Measurements from ENCODE around the gene LRRC32.

Gene LRRC32

GRCh38 chr11:76670485-76671236, at the start of gene LRRC32:
LRRC32 (minus strand) TSS chr11:76670747; CDS start chr11:76665954, 4,793 bp downstream.
- in situ Hi-C loops (cut with HindIII; ENCODE audit: low sequenced_read_pairs): no loop called here

DNA sequence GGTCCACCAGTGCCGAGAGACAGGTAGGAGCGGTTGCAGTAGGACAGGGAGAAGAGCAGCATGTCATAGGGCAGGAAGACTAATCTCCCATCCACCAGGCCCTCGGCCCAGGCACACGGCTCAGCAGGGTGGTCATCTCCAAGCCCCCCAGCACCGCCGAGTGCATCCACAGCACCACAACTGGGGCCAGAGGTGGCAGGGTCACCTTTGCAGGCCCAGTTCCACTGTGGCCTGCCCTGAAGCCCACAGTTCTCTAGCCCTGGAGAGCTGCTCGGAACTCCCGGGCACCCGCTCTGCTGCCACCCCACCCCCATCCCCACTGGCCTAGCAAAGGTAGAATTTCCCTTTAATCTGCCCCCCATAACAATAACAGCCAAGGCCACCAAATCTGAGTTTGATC, 49.1 kb upstream of the LRRC32 start:
- in situ Hi-C loops (cut with HindIII; ENCODE audit: low sequenced_read_pairs): no loop called here

- in situ Hi-C loops (cut with HindIII; ENCODE audit: low sequenced_read_pairs): no loop called here
Observed at GRCh38 chr11:76719281-76719680, 48.7 kb upstream of the LRRC32 start.

GRCh38 chr11:76717816-76718215, 47.3 kb upstream of the LRRC32 start:
- in situ Hi-C loops (cut with HindIII; ENCODE audit: low sequenced_read_pairs): no loop called here

DNA sequence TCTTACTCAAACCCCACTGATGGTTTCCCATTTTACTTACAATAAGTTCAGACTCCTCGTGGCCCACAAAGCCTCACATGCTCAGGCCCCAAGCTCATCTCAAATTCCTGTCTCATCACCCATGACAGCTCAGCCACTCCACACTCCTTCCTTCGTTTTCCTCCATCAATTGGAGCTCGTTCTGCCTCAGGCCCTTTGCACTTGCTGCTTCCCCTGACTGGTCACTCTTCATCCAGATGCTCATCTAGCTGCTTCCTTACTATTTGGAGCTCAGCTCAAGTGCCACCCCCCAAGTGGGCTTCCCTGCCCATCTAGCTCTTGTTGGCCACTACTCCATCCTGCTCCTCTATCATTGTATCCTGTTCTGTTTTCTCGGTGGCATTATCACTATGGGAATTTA, 46.8 kb upstream of the LRRC32 start:
- in situ Hi-C loops (cut with HindIII; ENCODE audit: low sequenced_read_pairs): no loop called here

DNA sequence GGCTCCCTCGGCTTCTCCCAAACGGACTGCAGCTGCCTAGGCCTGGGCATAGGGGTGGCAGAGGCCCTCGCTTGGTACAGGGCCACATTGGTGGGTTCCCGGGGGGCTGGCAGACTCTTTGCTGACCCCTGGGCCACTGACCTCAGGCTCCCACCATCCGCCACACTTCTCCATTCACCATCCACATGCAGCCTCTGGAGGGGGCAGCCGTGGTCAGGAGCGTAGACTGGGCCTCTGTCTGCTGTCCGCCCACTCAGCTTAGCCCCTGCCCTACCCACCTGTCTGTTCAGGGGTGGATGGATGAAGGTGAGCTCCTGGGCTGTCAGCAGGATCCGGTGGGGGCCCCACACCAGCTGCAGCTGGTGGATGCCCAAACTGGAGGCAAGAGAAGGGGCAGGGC, 45.7 kb upstream of the LRRC32 start:
- in situ Hi-C loops (cut with HindIII; ENCODE audit: low sequenced_read_pairs): no loop called here

- in situ Hi-C loops (cut with HindIII; ENCODE audit: low sequenced_read_pairs): no loop called here
Observed at GRCh38 chr11:76714493-76714892, 43.9 kb upstream of the LRRC32 start.

DNA sequence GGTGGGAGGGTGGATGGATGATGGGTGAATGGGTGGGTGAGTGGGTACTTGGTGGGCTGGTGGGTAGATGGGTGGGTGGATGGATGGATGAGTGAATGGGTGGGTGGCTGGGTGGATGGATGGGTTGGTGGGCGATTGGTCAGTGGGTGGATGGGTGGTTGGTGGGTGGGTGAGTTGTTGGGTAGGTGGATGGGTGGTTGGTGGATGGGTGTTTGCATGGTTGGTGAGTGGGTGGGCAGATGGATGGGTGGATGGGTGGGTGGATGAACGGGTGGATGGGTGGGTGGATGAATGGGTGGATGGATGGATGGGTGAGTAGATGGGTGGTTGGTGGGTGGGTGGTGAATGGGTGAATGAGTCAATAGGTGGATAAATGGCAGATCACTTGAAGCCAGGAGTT, 43.0 kb upstream of the LRRC32 start:
- in situ Hi-C loops (cut with HindIII; ENCODE audit: low sequenced_read_pairs): no loop called here

- in situ Hi-C loops (cut with HindIII; ENCODE audit: low sequenced_read_pairs): no loop called here
Observed at GRCh38 chr11:76712125-76712524, 41.6 kb upstream of the LRRC32 start.

GRCh38 chr11:76709756-76710155, 39.2 kb upstream of the LRRC32 start:
- in situ Hi-C loops (cut with HindIII; ENCODE audit: low sequenced_read_pairs): no loop called here

DNA sequence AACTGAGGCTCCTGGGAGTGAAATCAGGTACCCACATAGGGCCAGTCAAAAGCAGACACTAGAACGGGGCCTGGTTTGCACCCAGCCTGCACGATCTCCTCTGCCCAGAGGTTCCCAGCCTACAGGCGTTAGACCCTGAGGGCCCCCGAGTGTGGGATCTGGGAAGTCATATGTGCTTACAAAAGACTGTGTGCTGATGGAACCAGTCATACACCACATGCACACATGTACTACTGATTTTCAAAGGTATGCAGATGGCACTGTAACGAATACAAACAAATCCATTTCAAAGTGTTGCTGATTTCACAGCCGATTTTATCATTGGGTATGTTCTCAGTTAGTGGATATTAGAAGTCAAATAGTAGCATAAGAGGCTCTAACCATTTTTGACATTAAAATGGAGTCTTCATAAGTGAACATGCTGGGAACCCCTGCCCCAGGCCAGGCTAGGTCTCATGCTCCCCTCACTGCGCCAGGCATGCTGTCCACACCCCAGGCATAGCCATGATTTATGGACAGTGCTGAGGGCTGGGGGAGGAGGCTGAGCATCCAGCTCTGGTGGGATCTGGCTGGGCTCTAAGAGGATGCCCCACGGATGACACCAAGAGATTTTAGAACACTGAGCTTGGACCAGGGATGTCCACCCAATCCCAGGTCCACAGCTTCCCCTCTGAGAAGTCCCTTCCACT, 38.6 kb upstream of the LRRC32 start:
- in situ Hi-C loops (cut with HindIII; ENCODE audit: low sequenced_read_pairs): no loop called here

- in situ Hi-C loops (cut with HindIII; ENCODE audit: low sequenced_read_pairs): no loop called here
Observed at GRCh38 chr11:76707293-76707825, 36.8 kb upstream of the LRRC32 start.

DNA sequence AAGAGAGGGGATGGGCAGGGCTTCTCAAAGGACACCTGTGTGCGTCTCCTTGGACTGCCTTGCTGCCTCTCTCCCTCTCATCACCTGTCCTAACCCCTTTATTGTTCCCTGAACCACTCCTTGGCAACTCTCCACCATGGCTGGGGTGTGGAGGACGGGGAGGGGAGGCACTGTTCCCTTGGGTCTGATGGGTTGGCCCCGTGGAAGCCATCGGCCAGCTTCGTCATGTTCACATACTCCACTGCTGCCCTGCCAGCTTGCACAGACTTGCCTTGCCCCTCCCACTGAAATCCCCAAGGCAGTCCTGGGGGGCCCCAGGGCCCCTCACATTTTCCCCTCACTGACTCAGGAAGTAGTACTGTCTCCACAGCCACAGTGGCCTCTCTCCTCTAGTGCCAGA, 36.1 kb upstream of the LRRC32 start:
- in situ Hi-C loops (cut with HindIII; ENCODE audit: low sequenced_read_pairs): no loop called here

GRCh38 chr11:76705826-76706225, 35.3 kb upstream of the LRRC32 start:
- in situ Hi-C loops (cut with HindIII; ENCODE audit: low sequenced_read_pairs): no loop called here

DNA sequence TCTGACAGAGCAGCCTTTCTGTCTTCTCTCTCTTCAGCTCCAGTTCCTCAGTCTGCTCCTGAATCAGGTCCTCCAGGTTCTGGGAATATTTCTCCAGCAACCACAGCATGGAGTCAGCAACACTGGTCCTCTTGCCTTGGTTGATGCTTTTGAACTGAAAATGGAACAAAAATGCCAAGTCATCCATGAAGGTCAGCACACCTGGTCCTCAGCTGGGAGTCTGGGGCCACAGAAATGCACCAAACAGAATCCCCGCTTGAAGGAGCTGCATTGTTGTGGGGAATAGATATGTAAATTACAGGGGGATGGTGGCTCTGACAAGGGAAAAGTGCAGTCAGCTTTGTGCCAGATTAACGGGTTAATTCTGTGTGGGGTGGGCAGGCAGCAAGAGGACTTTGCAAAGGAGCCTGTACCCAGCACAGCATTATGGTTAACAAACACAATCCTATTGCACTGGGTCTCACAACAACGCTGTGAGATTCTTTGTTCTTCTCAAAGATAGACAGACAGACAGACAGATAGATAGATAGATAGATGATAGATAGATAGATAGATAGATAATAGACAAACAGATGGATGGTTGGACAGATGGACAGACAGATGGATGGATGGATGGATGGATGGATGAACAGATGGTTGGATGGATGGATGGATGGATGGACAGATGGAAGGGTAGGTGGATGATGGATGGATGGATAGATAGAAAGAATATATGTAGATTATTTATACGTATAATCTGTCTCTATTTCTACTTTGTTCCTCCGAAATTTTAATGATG, 33.8 kb upstream of the LRRC32 start:
- in situ Hi-C loops (cut with HindIII; ENCODE audit: low sequenced_read_pairs): no loop called here

DNA sequence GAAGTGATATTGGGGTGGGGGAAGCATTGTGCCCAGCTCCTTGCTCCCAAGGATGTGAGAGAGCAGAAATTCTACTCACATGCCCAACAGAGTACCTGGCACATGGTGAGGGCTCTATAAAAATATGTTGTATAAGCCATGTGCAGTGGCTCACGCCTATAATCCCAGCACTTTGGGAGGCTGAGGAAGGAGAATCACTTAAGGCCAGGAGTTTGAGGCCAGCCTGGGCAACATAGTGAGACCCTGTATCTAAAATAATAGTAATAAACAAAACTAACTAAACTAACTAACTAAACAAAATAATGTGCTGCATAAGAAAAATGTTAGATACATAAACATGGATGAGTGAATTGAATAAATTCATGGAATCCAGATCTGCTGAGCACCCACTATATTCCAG, 33.2 kb upstream of the LRRC32 start:
- in situ Hi-C loops (cut with HindIII; ENCODE audit: low sequenced_read_pairs): no loop called here

DNA sequence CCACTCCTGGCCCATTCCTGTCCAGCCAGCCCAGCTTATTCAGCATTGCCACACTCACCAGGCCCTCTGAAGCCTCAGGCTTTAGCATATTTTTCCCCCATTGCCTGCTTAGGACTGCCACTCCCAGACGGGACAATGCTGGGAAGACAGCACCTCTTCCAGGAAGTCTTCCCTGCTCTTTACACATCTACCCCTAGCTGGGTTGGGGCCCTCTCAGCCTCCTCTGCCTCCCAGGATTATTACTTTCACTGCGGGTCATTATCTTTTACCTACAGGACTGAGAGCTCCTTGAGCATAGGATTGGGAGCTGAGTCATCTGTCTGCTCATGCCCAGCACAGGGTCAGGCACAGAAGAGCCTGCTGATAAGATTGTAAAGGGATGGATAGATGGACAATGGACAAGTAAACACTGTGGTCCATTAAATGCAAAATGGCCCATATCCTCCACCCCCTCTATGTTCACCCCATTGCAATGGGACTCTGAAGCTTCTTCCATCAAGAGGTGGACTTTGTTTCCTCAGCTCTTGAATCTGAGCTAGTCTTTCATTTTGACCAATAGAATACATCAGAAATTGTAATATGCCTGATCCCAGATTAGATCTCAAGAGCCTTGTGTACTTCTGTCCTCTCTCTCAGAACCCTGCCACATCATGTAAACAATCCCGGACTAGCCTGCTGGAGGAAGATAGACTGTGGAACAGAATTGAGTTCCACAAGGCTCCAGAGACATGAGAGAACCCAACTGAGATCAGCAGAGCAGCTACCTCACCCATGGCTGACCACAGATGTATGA, 32.0 kb upstream of the LRRC32 start:
- in situ Hi-C loops (cut with HindIII; ENCODE audit: low sequenced_read_pairs): no loop called here

DNA sequence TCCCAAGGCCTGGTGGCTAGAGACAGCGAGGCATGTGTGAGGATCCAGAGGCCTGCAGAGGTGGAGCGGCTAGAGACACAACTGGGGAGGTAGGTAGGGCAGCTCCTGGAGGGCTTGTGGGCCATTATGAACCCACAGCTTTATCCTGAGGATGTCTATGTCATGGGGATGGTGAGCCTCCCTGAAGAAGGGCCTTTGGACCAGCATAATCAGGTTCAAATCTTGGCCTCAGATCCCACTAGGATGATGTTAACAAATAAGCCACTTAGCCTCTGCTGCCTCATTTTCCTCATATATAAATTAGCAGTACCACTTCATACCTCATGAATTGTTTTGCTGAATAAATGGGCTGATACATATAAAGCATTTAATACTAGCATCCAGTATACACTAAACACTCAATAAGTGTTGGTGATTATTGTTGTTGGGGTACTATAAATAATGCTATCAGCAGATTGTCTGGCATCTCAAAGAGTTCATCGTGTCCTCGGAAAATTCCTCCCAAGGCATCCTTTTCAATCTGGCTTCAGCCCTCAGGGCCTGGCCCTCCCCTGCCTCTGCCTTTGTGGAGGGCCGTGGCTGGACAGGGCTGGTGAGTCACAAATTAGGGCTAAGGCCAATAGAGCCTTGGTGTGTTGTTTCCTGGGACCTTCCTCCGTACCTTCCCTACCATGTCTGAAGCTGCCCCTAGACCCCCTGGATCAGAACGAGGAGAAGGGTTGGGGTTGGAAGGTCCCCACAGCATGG, 30.9 kb upstream of the LRRC32 start:
- in situ Hi-C loops (cut with HindIII; ENCODE audit: low sequenced_read_pairs): no loop called here

DNA sequence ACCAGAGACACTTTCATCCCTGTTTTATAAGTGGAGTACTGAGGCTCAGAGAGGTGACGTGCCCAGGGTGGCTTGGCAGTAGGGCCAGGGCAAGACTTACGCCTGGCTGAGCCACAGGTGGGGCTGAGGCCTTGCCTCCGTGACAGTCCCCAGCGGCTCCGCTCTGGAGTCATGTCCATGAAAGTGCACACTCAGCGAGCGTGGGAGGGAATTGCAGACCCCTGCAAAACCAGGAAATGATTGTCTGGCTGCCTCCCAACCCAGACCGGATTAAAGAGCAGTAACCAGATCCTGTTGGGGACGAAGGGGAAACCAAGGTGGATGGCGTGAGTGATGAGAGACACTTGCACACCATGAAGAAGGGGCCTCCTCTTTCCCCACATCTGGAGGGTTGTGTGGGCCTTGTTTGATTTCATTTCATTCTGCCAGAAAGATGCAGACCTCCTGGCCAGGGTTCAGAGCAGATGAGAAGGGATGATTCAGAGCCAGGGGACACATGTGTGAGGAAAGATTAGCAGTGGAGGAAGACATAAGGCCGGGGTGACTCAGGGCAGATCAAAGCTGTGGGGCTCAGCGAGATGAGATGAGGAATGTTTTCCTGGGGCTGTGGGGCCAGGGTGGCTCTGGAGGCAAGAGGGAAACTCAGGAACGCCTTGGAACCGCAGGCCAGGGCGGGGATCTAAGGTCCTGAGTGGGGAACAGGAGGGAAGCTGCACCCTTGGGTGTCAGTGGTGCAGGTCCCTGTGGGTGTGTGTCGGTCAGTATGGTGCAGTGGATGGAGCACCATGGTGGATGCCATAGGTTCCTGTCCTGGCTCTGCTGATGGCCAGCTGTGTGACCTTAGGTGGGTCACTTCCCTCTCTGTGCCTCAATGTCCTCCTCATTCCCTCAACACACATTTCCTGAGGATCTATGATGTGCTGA, 29.9 kb upstream of the LRRC32 start:
- in situ Hi-C loops (cut with HindIII; ENCODE audit: low sequenced_read_pairs): no loop called here

All from DLD1 (cell line).